GM12801 (cell line): ENCODE measurements around the gene HDAC11.

Experiments used
- TF ChIP-seq, protein P1 (sequence below): IDR thresholded peaks from one replicate; pipeline ENCODE4 v1.5.1; 2011; ENCODE audit warnings: control low read depth; ENCODE audit not compliant: insufficient read length; ENCODE audit errors: extremely low read depth

Gene HDAC11

DNA sequence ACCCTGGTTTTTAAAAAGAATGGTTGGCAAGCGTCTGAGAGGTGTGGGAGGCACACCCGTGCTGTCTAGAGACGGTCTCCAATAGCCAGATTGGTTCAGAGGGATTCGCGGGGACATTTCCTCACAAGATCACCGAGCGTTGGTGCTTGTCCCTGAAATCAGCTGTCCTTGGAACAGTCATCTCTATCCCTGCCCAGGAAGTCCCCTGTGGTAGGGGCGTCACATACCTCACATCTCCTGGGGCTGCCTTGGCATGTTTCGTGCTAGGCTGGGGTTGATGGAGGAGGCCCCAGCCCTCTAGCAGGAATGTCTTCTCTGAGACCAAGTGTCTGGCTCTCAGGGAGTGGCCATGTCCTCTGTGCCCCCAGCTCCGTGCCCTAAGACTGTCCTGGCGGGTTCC is 75.6 kb downstream of the HDAC11 start:
- TF ChIP-seq, protein P1, sequence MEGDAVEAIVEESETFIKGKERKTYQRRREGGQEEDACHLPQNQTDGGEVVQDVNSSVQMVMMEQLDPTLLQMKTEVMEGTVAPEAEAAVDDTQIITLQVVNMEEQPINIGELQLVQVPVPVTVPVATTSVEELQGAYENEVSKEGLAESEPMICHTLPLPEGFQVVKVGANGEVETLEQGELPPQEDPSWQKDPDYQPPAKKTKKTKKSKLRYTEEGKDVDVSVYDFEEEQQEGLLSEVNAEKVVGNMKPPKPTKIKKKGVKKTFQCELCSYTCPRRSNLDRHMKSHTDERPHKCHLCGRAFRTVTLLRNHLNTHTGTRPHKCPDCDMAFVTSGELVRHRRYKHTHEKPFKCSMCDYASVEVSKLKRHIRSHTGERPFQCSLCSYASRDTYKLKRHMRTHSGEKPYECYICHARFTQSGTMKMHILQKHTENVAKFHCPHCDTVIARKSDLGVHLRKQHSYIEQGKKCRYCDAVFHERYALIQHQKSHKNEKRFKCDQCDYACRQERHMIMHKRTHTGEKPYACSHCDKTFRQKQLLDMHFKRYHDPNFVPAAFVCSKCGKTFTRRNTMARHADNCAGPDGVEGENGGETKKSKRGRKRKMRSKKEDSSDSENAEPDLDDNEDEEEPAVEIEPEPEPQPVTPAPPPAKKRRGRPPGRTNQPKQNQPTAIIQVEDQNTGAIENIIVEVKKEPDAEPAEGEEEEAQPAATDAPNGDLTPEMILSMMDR: no peak
